ENCODE results near the gene CLEC18C. TPM values are rescaled to one million over a fixed set of nuclear protein-coding genes. Genes with fewer than 3 reads are reported as not detected.
A peak's percentile ranks its signal among the peaks of the same experiment; 100 is the strongest.
"Not testable (repeated sequence)": the region's sequence is repeated elsewhere in the genome, so short reads cannot be mapped to it uniquely, and the experiment has no call there.

The CLEC18C gene
- total and polyA plus RNA-seq, 10 donors: 0.09 to 1.2 (median 0.49) TPM; not detected in 2

DNA sequence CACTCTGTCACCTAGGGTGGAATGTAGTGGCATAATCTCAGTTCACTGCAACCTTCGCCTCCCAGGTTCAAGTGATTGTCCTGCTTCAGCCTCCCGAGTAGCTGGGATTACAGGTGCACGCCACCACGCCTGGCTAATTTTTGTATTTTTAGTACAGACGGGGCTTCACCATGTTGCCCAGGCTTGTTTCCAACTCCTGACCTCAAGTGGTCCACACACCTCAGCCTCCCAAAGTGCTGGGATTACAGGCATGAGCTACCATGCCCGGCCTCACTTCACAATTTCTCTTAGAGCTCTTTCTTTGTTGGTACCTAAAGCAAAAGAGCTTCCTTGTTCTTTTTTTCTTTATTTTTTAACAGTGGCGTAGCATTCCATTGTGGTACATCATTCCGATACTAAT is 24.3 kb upstream of the CLEC18C start:
- peaks cover 40 to 91% (median 80%) of the 10 kb centered on the region in 6 donors for H3K36me3 ChIP-seq
- DNase-seq; intact Hi-C loops (cut with DNase I; ENCODE audit: low total_unique reads); H3K4me1 ChIP-seq; H3K27ac ChIP-seq; H3K4me3 ChIP-seq; H3K9me3 ChIP-seq; H3K27me3 ChIP-seq (replicated peaks in 1 of 7): not testable (repeated sequence)
- 95 to 97% (median 96%) methylated on average over 8 of the region's 8 CpGs for WGBS, 5 donors

GRCh38 chr16:70151391-70151790 is 22.2 kb upstream of the CLEC18C start:
- Histone ChIP-seq H3K9me3 (no peaks in the 10 kb centered on the region), H3K4me1 (no peaks in the 10 kb centered on the region), H3K27ac (no peak overlapping the region), H3K4me3 (no peak overlapping the region), H3K36me3 (peaks cover 36 to 94% (median 87%) of the 10 kb centered on the region in 6 donors), H3K27me3 (replicated peaks in 1 of 7) (no peaks in the 10 kb centered on the region)
- 92 to 96% (median 94%) methylated on average over 2 of the region's 2 CpGs for WGBS, 5 donors
- TF ChIP-seq POLR2A (IDR thresholded peaks at IDR 0.05): no peak
- no peak for TF ChIP-seq POLR2AphosphoS5 (IDR thresholded peaks at IDR 0.05)
- TF ChIP-seq, protein P1, sequence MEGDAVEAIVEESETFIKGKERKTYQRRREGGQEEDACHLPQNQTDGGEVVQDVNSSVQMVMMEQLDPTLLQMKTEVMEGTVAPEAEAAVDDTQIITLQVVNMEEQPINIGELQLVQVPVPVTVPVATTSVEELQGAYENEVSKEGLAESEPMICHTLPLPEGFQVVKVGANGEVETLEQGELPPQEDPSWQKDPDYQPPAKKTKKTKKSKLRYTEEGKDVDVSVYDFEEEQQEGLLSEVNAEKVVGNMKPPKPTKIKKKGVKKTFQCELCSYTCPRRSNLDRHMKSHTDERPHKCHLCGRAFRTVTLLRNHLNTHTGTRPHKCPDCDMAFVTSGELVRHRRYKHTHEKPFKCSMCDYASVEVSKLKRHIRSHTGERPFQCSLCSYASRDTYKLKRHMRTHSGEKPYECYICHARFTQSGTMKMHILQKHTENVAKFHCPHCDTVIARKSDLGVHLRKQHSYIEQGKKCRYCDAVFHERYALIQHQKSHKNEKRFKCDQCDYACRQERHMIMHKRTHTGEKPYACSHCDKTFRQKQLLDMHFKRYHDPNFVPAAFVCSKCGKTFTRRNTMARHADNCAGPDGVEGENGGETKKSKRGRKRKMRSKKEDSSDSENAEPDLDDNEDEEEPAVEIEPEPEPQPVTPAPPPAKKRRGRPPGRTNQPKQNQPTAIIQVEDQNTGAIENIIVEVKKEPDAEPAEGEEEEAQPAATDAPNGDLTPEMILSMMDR (IDR thresholded peaks at IDR 0.05 in 8 of 11, conservative IDR thresholded peaks at IDR 0.05 in 3 of 11): no peak
- intact Hi-C loops (cut with DNase I; ENCODE audit: low total_unique reads): no loop called here
- peak; percentile 43 for DNase-seq

DNA sequence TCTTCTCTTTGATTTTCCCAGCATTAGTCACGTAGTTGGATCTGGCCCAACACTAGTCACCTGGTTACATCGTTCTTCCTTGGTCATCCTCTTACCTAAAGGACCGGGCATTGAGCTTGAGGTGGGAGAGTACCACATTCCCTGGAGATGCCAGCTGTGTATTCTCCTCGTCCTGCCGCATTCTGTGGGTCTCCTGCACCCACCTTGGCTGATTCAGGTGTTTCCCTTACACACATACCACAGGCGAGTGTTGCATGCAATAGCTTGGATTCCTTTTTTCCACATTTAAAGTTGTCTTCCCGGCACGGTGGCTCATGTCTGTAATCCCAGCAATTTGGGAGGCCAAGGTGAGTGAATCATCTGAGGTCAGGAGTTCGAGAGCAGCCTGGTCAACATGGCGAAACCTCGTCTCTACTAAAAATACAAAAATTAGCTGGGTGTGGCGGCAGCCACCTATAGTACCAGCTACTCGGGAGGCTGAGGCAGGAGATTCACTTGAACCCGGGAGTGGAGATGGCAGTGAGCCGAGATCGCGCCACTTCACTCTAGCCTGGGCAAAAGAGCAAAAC is 21.6 kb upstream of the CLEC18C start:
- Histone ChIP-seq H3K36me3 (peaks cover 41 to 100% (median 93%) of the 10 kb centered on the region in 6 donors), H3K4me1 (no peaks in the 10 kb centered on the region), H3K27me3 (replicated peaks in 1 of 7) (no peaks in the 10 kb centered on the region), H3K9me3 (no peaks in the 10 kb centered on the region), H3K27ac (no peak overlapping the region), H3K4me3 (no peak overlapping the region)
- 84 to 96% (median 93%) methylated on average over 17 of the region's 17 CpGs for WGBS, 5 donors
- DNase-seq: peak; percentile 41
- TF ChIP-seq, protein P1 (IDR thresholded peaks at IDR 0.05 in 8 of 11, conservative IDR thresholded peaks at IDR 0.05 in 3 of 11): no peak
- intact Hi-C loops (cut with DNase I; ENCODE audit: low total_unique reads): no loop called here

GRCh38 chr16:70152578-70153302 is 20.8 kb upstream of the CLEC18C start:
- peak; percentile 76 for DNase-seq
- WGBS, 5 donors: 94 to 98% (median 97%) methylated on average over 13 of the region's 13 CpGs

GRCh38 chr16:70154736-70155135 is 18.9 kb upstream of the CLEC18C start:
- H3K27ac ChIP-seq; H3K9me3 ChIP-seq; H3K4me1 ChIP-seq; intact Hi-C loops (cut with DNase I; ENCODE audit: low total_unique reads); H3K27me3 ChIP-seq (replicated peaks in 1 of 7); H3K4me3 ChIP-seq: not testable (repeated sequence)
- WGBS, 5 donors: 95 to 98% (median 96%) methylated on average over 10 of the region's 10 CpGs
- peaks cover 44 to 100% (median 100%) of the 10 kb centered on the region in 6 donors for H3K36me3 ChIP-seq
- DNase-seq: peak; percentile 43

More at GRCh38 chr16:70152578-70153302, 20.8 kb upstream of the CLEC18C start:
- Histone ChIP-seq H3K4me1 (no peaks in the 10 kb centered on the region), H3K27me3 (replicated peaks in 1 of 7) (no peaks in the 10 kb centered on the region), H3K27ac (no peak overlapping the region), H3K36me3 (peaks cover 47 to 100% (median 97%) of the 10 kb centered on the region in 6 donors), H3K4me3 (no peak overlapping the region), H3K9me3 (no peaks in the 10 kb centered on the region)
- intact Hi-C loops (cut with DNase I; ENCODE audit: low total_unique reads): no loop called here
- TF ChIP-seq POLR2AphosphoS5 (IDR thresholded peaks at IDR 0.05): peak in 1 of 3 donors; percentile 36
- TF ChIP-seq, protein P1 (IDR thresholded peaks at IDR 0.05 in 8 of 11, conservative IDR thresholded peaks at IDR 0.05 in 3 of 11): no peak

Data from spleen (tissue), 11 donors.